GM04503 (cell line): ENCODE data around the gene ODAD2.

Source experiments
- DNase-seq: peaks from one replicate; pipeline ENCODE4 v3.0.0-alpha.2; 2012; ENCODE audit warnings: low read depth

The ODAD2 gene

DNA sequence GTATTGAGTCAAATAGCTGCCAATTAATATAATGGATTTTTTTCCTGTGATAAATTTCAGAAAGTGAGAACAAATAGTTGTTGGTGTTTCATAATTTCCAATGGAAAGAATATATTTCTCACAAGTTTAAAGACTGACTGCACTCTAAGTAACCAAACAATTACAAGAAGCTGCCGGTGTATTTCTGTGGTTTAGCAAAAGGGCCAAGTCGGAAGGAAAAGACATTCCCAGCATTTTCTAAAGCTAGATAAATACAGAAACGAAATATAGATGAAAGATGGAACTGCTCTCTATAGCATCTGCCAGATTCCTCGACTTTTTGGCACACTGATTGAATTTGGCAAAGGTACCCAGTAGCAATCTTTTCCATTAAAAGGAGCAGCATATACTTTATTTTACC lies 160.5 kb downstream of the ODAD2 start:
- DNase-seq = peak; percentile 37

DNA sequence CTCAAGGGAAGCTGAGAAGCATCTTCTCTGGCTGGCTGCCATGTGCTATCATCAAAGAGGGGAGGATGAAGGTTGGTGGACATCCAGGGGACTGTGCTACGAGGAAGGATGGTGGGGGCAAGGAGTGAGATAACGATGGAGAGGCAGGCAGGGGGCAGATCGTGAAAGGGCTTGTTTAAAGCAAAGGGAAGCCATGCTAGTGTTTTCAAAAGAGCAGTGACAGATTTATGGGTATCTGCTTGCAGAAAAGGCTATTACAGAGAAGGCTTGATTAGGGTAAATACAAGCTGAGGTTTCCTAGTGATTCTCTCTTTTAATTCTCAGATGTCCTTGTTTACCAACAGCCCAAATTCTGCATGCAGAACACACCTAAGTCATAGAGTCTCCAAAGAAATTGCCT lies 164.4 kb downstream of the ODAD2 start:
- DNase-seq = no peak

DNA sequence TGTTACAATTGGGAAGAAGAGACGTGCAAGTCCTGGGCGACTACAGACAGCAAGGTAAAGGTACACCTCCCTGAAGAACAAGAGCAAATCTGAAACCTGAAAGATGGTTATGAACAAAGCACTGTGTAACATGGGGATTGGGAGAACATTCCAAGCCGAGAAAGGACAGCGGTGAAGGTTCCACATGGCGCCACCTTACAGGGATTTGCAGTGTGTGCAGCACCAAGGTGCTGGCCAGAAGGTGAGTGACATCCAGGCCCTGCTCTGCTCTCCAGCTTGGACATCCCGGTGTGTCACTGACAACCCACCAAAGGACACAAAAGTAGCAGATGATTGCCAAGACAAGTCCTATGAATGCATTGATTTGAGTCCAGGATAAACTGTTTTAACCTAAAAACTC lies 165.1 kb downstream of the ODAD2 start:
- DNase-seq = no peak

DNA sequence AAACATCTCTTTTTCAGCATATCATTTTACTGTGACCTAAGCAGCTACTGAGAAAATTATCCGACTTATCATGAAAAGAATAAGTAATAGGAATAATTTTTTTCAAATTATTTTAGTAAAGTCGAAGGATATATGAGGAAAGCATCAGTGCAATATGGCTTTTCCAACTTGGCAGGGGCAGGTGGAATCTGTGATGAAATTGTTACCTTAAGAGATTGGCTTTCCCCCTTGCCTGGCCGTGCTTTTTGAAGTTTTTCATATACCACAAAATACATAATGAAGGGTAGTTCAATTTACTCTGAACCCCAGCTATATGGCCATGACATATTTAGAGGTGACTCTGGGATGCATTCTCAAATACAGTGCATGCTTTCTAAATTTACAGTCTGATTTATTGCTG lies 166.1 kb downstream of the ODAD2 start:
- DNase-seq = no peak

DNA sequence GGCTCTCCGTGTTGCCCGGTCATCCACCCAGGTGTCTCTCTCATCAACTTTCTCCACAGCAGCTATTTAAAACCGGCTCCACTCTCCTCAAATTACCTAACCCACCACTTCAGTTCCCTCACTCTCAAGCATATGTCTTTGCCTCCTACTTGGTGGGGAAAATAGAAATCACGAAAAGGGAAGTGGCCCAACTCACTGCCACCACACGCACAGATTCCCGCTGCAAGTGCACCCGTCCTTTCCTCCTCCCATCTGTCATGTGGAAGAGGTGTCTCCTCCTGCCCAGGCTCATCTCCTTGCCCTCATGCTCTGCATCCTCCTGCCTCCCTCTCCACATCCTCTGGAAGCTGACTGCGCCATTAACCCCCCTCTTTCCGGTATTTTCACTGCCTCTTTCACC lies 172.5 kb downstream of the ODAD2 start:
- no peak for DNase-seq

DNA sequence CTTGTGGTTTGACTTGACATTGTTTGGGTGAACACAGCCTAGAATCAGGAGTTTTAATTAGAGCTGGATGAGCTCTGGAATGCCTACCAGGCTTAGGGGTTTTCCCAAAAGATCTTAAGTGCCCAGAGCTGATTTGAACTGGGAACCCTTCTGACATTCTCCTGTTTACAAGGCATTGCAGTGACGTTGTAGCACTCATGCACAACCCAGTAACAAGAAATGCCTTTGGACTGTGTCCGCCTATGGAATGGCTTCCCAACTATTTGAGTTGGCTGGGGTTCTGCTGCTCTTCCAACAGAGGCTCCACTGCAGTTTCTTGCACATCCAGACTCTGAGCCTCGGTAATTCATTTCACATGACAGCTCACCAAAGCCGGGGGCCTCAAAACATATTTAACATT lies 176.6 kb downstream of the ODAD2 start:
- DNase-seq = peak; percentile 89

DNA sequence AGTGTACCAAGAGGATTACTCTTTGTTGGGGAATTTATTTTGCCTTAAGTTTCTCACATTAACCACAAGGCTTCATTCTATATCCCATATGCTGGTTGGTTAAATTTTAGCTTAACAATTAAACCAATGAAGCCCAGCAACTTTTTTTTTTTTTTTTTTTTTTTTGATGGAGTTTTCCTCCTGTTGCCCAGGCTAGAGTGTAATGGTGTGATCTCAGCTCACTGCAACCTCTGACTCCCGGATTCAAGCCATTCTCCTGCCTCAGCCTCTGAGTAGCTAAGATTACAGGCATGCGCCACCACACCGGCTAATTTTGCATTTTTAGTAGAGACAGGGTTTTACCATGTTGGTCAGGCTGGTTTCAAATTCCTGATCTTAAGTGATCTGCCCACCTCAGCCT lies 178.2 kb downstream of the ODAD2 start:
- DNase-seq = no peak

DNA sequence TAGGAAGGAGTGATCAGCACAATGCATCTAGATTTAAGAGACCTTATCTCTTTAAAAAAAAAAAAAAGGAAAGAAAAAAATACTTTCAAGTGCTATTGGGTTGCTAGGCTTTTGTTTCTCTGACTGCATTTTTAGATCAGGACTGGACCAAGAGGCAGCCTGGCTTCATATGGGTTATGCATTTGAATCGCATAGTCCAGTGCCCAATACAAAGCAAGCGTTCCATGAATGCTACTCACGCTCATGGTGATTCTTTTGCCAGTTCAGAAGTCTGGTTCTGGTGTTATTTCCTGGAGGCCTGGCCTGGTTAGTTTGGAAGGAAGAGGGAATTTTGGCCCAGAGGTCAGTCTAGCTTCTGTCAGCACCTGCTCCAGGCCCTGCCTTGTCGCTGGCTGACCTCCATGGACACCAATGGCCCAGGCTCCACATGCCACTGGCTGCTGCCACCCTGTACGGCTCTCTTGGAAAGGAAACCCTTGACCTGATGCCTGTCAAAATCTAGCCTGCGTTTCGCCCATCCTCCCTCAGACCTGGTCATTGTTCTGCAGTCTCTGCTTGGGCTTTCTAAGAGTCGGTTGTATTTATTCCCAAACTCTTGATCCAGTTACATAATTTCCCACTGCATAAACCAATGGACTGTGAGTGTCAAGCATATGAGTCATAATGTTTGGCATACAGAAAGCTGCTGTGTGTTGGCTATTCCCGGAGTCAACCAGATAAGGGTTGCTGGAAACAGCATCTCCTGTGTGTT lies 178.9 kb downstream of the ODAD2 start:
- DNase-seq = peak; percentile 74

DNA sequence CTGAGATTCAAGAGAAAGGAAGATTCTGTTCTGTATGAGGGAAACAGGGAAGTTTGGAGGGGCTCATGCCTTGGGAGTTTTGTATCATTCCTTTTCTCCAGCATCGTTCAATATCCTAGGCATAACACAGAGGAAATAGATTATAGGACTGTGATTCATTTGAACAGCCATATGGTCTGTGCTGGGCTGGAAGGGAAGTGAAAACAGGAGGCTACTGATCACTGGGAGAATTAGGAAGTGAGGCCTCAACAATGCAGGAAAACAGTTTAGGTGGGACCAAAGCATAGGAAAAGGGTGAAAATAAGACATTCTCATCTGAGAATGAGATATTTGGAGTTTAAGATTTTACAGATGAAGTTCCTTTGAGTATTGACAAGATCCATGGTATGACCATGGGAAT lies 182.6 kb downstream of the ODAD2 start:
- no peak for DNase-seq

DNA sequence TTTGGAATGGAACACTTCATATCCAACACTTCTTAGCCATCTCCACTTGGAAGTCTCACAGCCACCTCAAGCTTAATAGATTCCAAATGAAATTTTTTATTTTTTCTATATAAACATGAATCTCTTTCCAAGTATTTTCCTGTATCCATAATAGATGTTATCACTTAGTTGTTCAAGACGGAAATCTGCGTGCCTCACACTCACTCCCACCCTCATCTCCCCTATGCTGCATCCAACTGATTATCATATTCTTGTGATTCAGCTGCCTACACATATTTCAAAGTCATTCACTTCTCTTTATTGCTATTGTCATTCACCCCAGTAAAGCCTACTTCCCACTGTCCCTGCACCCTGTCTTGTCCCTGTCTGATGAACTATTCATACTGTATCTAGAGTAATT lies 183.0 kb downstream of the ODAD2 start:
- DNase-seq = no peak

DNA sequence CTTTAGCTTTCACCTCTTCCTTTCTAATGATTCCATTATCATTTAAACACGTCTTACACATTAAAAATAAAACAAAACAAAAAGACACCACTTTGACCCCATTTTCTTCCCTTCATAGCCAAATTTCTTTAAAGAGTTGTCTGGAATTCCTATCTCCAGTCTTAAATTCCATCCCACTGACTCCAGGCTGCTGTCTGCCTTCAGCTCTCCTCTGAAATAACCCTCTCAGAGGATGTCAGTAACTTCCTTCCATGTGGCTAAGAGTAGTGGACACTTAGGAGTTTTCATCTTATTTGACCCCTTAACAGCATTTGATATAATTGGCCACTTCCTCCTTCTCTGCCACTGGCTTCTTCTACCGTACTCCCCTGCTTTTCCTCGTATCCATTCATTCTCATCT lies 183.6 kb downstream of the ODAD2 start:
- DNase-seq = no peak

DNA sequence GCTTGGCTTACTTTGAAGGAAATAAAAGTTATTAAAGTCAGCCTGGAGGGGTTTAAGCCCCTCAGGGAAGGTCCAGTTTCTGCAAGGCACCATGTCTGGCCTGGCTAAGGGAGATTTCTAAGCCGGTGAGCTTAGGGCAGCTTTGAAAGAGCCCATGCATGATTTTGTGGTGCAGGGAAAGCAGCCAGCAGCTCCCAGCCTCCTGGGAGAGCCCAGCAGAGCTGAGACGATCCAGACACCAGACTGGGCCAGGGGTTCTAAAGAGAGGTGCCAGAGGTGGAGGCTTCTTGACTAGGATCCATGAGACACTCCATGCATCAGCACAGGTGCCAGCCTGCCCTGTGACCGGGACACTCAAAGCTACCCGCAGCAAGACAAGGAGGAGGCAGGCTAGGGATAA lies 193.7 kb downstream of the ODAD2 start:
- no peak for DNase-seq

DNA sequence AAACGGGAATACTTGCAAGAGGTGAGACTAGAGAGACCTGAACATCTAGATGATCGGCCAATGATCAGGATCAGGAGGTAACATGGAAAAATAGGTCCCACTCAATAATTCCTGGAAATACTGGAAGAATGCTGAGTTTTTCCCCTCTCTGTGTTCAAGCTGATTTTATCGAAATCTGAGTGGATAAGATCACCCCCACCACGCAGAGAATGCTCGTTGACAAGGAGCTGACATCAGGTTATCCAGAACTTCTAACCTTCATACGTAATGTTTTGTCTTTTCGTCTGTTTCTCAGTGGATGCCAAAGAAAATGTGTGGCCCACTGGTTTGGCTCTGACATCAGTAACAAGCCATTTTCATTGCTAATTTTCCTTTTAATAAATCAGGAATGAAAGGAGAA lies 194.7 kb downstream of the ODAD2 start:
- no peak for DNase-seq

DNA sequence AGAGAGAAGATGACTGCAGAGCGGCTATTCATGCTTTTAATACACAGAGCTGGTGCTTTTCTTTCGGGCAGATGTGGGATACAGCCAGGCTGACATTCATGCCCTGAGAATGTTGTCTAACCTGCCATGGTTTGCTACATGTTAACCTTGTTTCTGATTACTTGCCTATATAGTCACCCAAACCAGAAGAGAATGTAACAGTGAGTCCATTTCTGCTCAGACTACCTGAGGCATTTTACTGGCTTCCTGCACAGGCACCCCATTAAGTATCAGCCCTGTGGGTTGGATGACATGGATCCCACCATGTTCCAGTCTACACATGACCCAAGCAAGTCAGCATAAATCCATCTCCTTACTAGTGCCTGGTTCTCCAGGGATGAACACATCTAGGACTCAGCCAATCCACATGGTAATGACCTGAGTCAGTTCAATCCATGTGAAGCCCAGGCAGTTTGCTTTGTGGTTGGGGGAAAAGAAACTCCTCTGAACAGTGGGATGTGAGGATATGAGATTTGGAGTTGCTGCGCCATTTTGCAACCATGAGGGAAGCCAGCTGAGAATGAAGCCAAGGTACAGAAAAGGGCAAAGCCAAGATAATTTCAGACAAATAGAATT lies 197.6 kb downstream of the ODAD2 start:
- no peak for DNase-seq

DNA sequence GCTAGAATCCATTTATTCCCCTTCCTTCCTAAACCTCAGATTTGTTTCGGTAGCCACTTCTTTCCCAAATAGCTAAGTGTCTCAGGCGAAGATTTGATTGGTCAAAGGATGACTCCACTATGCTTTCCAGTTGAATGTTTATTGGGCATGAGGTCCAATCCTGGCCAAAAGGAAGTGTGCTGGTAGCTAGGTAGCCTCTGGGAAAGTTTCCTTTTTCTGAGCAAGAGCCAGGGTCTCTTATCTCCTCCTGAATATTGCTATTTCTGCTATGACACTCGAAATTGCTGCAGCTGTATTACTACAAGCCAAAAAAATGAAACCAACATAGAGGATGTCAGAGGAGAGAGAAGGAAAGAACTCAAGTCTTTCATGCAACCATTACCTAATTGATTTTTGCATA lies 199.8 kb downstream of the ODAD2 start:
- DNase-seq = no peak

DNA sequence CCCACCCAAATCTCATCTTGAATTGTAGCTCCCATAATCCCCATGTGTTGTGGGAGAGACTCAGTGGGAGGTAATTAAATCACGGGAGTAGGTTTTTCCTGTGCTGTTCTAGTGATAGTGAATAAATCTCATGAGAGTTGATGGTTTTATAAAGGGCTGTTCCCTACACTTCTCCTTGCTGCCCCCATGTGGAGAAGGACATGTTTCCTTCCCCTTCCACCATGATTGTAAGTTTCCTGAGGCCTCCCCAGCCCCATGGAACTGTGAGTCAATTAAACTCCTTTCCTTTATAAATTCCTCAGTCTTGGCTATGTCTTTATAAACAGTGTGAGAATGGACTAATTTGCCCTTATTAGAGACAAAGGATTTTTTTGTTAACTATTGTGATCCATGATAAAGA lies 204.7 kb downstream of the ODAD2 start:
- no peak for DNase-seq

DNA sequence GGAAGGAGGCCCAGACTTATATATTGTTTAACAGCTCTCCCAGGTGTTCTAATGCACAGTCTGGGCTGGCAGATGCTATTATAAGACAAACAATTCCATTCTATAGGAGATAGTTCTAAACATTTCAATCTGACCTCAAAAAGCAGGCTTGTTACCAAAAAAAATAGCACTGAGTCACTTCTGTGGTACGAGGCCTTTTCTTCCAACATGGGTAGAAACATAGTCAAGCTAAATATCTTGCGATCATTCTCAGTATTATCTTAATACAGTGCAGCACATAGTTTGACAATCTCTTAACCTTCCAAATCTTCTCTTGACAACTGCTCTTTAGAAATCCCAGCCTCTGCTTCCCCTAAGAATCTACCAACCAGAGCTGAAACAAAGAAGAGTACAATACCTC lies 206.7 kb downstream of the ODAD2 start:
- no peak for DNase-seq

DNA sequence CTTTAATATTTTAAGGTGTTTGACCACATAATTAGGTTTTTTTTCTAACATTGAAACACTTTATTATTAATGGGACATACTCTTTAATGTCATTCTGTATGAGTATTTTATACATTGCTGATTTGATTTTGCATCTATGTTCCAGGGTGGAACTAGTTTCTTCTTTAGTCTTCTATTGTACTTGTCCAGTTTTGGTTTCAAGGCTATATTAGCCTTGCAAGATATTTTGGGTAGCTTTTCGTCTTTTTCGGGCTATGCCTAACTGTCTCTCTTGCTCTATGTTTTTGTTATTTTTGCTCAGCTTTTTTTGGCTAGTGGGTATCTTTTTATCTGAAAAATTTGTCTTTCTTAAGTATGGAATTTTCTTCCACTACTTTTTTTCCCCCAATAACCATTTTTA lies 214.6 kb downstream of the ODAD2 start:
- DNase-seq = no peak

DNA sequence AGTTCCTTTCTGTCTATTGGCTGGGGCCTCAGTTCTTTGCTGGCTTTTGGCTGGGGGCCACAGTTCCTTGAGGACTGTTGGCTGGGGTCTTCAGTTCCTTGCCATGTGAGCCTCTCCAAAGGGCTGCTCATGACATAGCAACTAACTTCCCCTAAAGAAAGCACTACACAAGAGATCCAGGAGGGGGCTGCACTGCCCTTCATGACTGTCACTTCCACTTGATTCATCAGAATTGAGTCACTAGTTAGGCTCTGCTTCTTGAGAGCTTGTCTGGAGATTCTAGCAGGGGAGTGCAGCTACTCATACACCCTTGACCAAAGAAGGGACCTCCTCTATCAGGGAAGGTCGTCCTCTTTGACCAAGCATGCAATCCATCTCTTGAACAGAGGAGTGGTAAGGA lies 215.2 kb downstream of the ODAD2 start:
- DNase-seq = peak; percentile 35

DNA sequence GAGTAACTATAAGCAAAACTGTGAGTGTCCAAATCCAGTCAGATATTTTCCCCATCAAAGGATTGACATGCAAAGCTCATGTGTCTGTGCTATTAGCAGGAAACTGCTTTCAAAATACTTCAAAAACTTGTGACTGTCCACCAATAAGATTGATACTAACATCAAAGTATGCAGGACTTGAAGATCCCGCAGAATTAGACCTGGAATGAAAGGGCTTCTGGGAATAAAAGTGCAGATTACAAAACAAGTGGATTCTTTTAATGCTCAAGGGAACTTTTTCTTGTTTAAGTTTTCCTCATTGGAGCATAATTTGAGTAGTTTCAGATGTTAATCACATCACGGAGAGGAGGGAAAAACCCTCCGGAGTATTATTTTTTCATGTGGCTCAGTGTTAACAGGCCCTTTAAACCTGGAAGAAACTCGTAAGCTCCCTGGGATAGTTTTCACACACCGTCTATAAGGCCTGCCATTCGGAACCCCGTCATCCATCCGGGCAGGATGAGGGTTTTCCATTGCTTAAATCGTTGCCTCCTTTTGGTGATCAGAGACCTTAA lies 219.3 kb downstream of the ODAD2 start:
- peak; percentile 65 for DNase-seq

DNA sequence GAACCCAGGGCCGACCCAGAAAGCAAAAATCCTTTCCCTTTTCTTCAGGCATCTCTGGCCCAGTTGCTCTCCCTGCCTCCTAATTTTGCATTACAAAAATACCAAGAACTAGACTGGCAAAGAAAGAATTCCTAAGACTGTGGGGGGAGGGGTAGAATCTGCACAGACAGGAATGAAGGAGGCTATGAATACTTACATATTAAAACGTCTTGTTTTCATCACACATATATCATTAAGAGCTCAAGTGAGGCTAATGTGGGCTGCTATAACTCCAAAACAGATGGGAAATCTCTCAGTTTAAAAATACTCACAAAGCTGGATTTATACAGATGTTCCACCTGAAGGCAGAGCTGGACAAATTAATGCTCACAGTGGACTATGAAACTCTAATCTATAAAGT lies 224.0 kb downstream of the ODAD2 start:
- DNase-seq = no peak

DNA sequence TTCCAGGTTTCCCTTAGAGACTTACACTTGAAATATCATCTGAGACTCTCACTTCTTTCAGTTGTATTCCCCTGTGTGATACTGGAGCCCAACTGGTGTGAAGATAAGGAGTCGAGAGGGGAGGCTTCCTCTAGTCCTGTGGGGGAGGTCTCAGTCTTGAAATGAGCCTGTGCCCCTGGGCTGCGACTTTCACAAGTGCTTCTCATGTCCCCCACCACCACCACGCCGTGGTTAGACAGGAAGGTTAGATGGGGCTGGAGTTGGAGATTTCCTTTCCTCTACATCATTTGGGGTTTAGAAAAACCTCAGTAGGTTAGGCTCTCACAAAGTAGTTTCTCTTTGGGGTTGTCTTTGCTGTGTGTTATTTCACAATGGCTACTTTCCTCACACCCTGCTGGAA lies 227.6 kb downstream of the ODAD2 start:
- DNase-seq = no peak

DNA sequence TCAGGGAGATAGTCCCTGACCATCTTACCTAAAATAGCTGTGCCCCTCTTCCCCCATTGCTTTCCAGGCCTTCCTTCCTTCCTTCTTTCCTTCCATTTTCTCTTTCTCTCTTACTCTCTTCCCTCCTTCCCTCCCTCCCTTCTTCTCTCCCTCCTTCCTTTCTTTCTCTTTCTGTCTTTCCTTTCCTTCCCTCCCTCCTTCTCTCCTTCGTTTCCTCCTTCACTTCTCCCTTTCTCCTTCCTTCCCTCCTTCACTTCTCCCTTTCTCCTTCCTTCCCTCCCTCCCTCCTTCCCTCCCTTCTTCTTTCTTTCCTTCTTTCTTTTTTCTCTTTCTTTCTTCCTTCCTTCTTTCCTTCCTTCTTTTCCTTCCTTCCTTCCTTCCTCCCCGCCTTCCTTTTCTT lies 228.7 kb downstream of the ODAD2 start:
- no peak for DNase-seq
